Transverse colon (tissue), 4 donors: ENCODE results near the gene DNAL1. TPM values are rescaled to one million over a fixed set of nuclear protein-coding genes. Genes with fewer than 3 reads are reported as not detected.

Experiments
- DNase-seq: peaks from one replicate; pipeline ENCODE4 v3.0.0-alpha.2; 2019
- H3K27ac ChIP-seq, 4 donors: fragments of 200-600 bp; sonication (generic); 2 replicates each; pipeline ENCODE4 v1.5.1; 2016 to 2018; ENCODE audit warnings: inconsistent platforms in 4 of 4
- H3K27me3 ChIP-seq: fragments of 200-600 bp; sonication (generic); 2 replicates; pipeline ENCODE4 v1.5.1; 2017; ENCODE audit warnings: inconsistent platforms
- H3K36me3 ChIP-seq, 4 donors: fragments of 200-600 bp; sonication (generic); 2 replicates each; pipeline ENCODE4 v1.5.1; 2017 to 2019; ENCODE audit warnings: inconsistent platforms in 4 of 4
- H3K4me1 ChIP-seq, 4 donors: fragments of 200-600 bp; sonication (generic); 2 replicates each; pipeline ENCODE4 v1.5.1; 2017 to 2020; ENCODE audit warnings: inconsistent platforms in 4 of 4
- H3K4me3 ChIP-seq, 4 donors: fragments of 200-600 bp; sonication (generic); 1 replicate in 1 of 4; 2 replicates in 3 of 4; pipeline versions ENCODE4 v1.5.1 to v1.6.1; 2017 to 2019; ENCODE audit warnings: inconsistent platforms in 4 of 4
- H3K9me3 ChIP-seq, 2 donors: fragments of 200-600 bp; sonication (generic); 2 replicates each; pipeline ENCODE4 v1.5.1; 2017 to 2019; ENCODE audit warnings: inconsistent platforms in 2 of 2
- CTCF ChIP-seq, 5 experiments: fragments of 200-600 bp in 3 of 5; fragments of 450-650 bp in 2 of 5; sonication (generic) in 3 of 5; IDR thresholded peaks; 1 replicate in 2 of 5; 2 replicates in 3 of 5; pipeline ENCODE4 v1.5.1; 2016 to 2017; ENCODE audit warnings: antibody characterized with exemption in 5 of 5, inconsistent platforms in 3 of 5, mild to moderate bottlenecking in 2 of 5, moderate library complexity in 1 of 5
- EP300 ChIP-seq: sonication (generic); formaldehyde crosslinking; IDR thresholded peaks from one replicate; pipeline ENCODE4 v1.6.1; 2017; ENCODE audit warnings: antibody characterized with exemption, low read depth
- POLR2A ChIP-seq: fragments of 450-650 bp; IDR thresholded peaks from one replicate; pipeline ENCODE4 v1.6.1; 2016; ENCODE audit warnings: antibody characterized with exemption, mild to moderate bottlenecking, moderate library complexity
- POLR2AphosphoS5 ChIP-seq, 3 donors: sonication (generic); formaldehyde crosslinking; IDR thresholded peaks; one replicate each; pipeline ENCODE4 v1.6.1; 2016; ENCODE audit warnings: antibody characterized with exemption in 3 of 3
- WGBS, 2 donors: methylation state at CpG; one replicate each; pipeline ENCODE4 v1.1.5; 2018; ENCODE audit warnings: low coverage in 1 of 2; 5-methylcytosine and 5-hydroxymethylcytosine counted together
- in situ Hi-C, 4 donors: fragments of 200-750 bp; cut with MboI; loops; one replicate each; pipeline versions ENCODE4 v1.15.0 to v1.15.1; 2017; ENCODE audit warnings: low sequenced_read_pairs in 3 of 4, low pct_ligation_motif_present in 1 of 4, low pct_unique_long_range_greater_than_20kb in 1 of 4
- intact Hi-C: fragments of 100-400 bp; cut with DNase I; formaldehyde crosslinking; loops from one replicate; pipeline ENCODE4 v1.15.1; 2023; ENCODE audit warnings: low total_unique reads
- total RNA-seq, 4 donors: library from RNA; depleted of rRNA; stranded (reverse); fragments of >200 nt; gene quantifications; one replicate each; pipeline ENCODE4 v1.1.0, GENCODE V29; 2016

DNAL1 gene
- total RNA-seq, 4 donors from 2014 or later: 0.80 to 6.3 (median 2.9) TPM

GRCh38 chr14:73727166-73727565, 82.4 kb downstream of the DNAL1 start:
- in situ Hi-C loops (loop anchor here in 2 of 4 donors (5.0 kb wide), 1 partner anchor 100 kb away; no protein-coding TSS in a partner anchor), intact Hi-C loops (loop anchor here (10.0 kb wide), 2 partner anchors 98 to 128 kb away; partner anchors contain the start of gene PTGR2)
- WGBS, 2 donors: 92% methylated on average over 7 of the region's 7 CpGs; no CpG with 5 or more reads in 1 of the 2 donors
- TF ChIP-seq CTCF (IDR thresholded peaks at IDR 0.05): no peak
- no peak for TF ChIP-seq POLR2AphosphoS5 (IDR thresholded peaks at IDR 0.05)
- TF ChIP-seq EP300: no peak
- TF ChIP-seq POLR2A: no peak
- no peak overlapping the region for H3K4me3 ChIP-seq
- H3K27me3 ChIP-seq: no peaks in the 10 kb centered on the region
- peaks cover 0 to 48% (median 16%) of the 10 kb centered on the region in 4 donors for H3K36me3 ChIP-seq
- peak overlapping the region; percentile 77 to 89 (median 80) for H3K27ac ChIP-seq
- peaks cover 34 to 88% (median 54%) of the 10 kb centered on the region in 4 donors for H3K4me1 ChIP-seq
- H3K9me3 ChIP-seq: no peaks in the 10 kb centered on the region
- no peak for DNase-seq

GRCh38 chr14:73728717-73729330, 84.0 kb downstream of the DNAL1 start:
- Histone ChIP-seq H3K9me3 (no peaks in the 10 kb centered on the region), H3K27me3 (no peaks in the 10 kb centered on the region), H3K36me3 (peaks cover 0 to 36% (median 12%) of the 10 kb centered on the region in 4 donors), H3K4me3 (no peak overlapping the region), H3K4me1 (peaks cover 26 to 78% (median 54%) of the 10 kb centered on the region in 4 donors), H3K27ac (peak overlapping the region; percentile 78 to 89 (median 80))
- peak; percentile 94 for DNase-seq
- intact Hi-C loops (loop anchor here (10.0 kb wide), 2 partner anchors 96 to 126 kb away; partner anchors contain the start of gene PTGR2), in situ Hi-C loops (loop anchor here in 2 of 4 donors (5.0 kb wide), 1 partner anchor 98 kb away; no protein-coding TSS in a partner anchor)
- WGBS, 2 donors: 20% methylated on average over 6 of the region's 6 CpGs; no CpG with 5 or more reads in 1 of the 2 donors
- TF ChIP-seq POLR2AphosphoS5 (IDR thresholded peaks at IDR 0.05) (peak; percentile 40 to 74 (median 68)), CTCF (IDR thresholded peaks at IDR 0.05) (peak; percentile 91 to 99 (median 95)), POLR2A (peak; percentile 24), EP300 (no peak)

GRCh38 chr14:73729556-73730265, 84.9 kb downstream of the DNAL1 start:
- intact Hi-C loops: loop anchor here (10.0 kb wide), 2 partner anchors 95 to 125 kb away; partner anchors contain the start of gene PTGR2
- peaks cover 0 to 37% (median 14%) of the 10 kb centered on the region in 4 donors for H3K36me3 ChIP-seq
- peak in 2 of 5 experiments; percentile 14 to 34 for TF ChIP-seq CTCF (IDR thresholded peaks at IDR 0.05)
- TF ChIP-seq POLR2A: no peak
- no peak for TF ChIP-seq POLR2AphosphoS5 (IDR thresholded peaks at IDR 0.05)
- TF ChIP-seq EP300: no peak
- H3K27ac ChIP-seq: peak overlapping the region; percentile 78 to 89 (median 80)
- no peaks in the 10 kb centered on the region for H3K9me3 ChIP-seq
- H3K4me3 ChIP-seq: no peak overlapping the region
- peaks cover 19 to 72% (median 50%) of the 10 kb centered on the region in 4 donors for H3K4me1 ChIP-seq
- no peaks in the 10 kb centered on the region for H3K27me3 ChIP-seq
- WGBS, 2 donors: 95% methylated on average over 23 of the region's 23 CpGs; no CpG with 5 or more reads in 1 of the 2 donors
- DNase-seq: no peak
- in situ Hi-C loops: loop anchor here in 3 of 4 donors (5.0 to 10.0 kb wide), 2 partner anchors 95 to 98 kb away; no protein-coding TSS in a partner anchor

GRCh38 chr14:73731111-73731510, 86.3 kb downstream of the DNAL1 start:
- 43% methylated on average over 1 to 3 of the region's 3 CpGs for WGBS, 2 donors
- H3K4me1 ChIP-seq: peaks cover 18 to 58% (median 36%) of the 10 kb centered on the region in 4 donors
- in situ Hi-C loops: loop anchor here in 1 of 4 donors (10.0 kb wide), 1 partner anchor 94 kb away; no protein-coding TSS in a partner anchor
- no peak overlapping the region for H3K4me3 ChIP-seq
- H3K36me3 ChIP-seq: peaks cover 0 to 39% (median 15%) of the 10 kb centered on the region in 4 donors
- peak overlapping the region; percentile 78 to 89 (median 80) for H3K27ac ChIP-seq
- intact Hi-C loops: no loop called here
- H3K9me3 ChIP-seq: no peaks in the 10 kb centered on the region
- no peak for TF ChIP-seq POLR2A
- TF ChIP-seq POLR2AphosphoS5 (IDR thresholded peaks at IDR 0.05): no peak
- no peak for TF ChIP-seq EP300
- TF ChIP-seq CTCF (IDR thresholded peaks at IDR 0.05): no peak
- no peaks in the 10 kb centered on the region for H3K27me3 ChIP-seq
- DNase-seq: no peak
